Psoas muscle (tissue), 8 donors: ENCODE results near the gene OGFOD3. TPM values are rescaled to one million over a fixed set of nuclear protein-coding genes. Genes with fewer than 3 reads are reported as not detected.

Experiments used
- ATAC-seq, 4 donors: fragments of 200-7000 bp; cut with Tn5 transposase; one replicate each; pipeline ENCODE4 v1.9.1; 2020; ENCODE audit warnings: moderate library complexity in 3 of 4, mild to moderate bottlenecking in 2 of 4
- DNase-seq, 2 donors: peaks; one replicate each; pipeline ENCODE4 v3.0.0-alpha.2; 2020
- H3K27ac ChIP-seq: fragments of 200-600 bp; one replicate; pipeline ENCODE4 v1.8.0; 2022
- H3K27me3 ChIP-seq, 3 donors: fragments of 200-600 bp in 1 of 3; one replicate each; pipeline versions ENCODE4 v1.6.1 to v1.8.0; 2013 to 2022; ENCODE audit warnings: low read length in 2 of 3, mild to moderate bottlenecking in 2 of 3, moderate library complexity in 1 of 3; ENCODE audit not compliant: insufficient read depth in 3 of 3
- H3K36me3 ChIP-seq, 2 donors: fragments of 200-600 bp in 1 of 2; one replicate each; pipeline versions ENCODE4 v1.6.1 to v1.8.0; 2013 to 2022; ENCODE audit warnings: low read depth in 1 of 2, mild to moderate bottlenecking in 1 of 2, moderate library complexity in 1 of 2; ENCODE audit not compliant: insufficient read depth in 1 of 2
- H3K4me1 ChIP-seq: fragments of 200-600 bp; one replicate; pipeline ENCODE4 v1.8.0; 2022
- H3K4me3 ChIP-seq: fragments of 200-600 bp; one replicate; pipeline ENCODE4 v1.8.0; 2022; ENCODE audit warnings: mild to moderate bottlenecking
- H3K9me3 ChIP-seq: fragments of 200-600 bp; one replicate; pipeline ENCODE4 v1.8.0; 2022
- CTCF ChIP-seq: fragments of 200-600 bp; IDR thresholded peaks from one replicate; pipeline ENCODE4 v1.8.0; 2022; ENCODE audit warnings: antibody characterized with exemption
- WGBS, 3 donors: extraction: QIAGEN DNeasy Blood & Tissue Kit; methylation state at CpG; one replicate each; pipeline versions ENCODE4 v1.1.6 to v1.1.7; 2013; 5-methylcytosine and 5-hydroxymethylcytosine counted together
- intact Hi-C, 2 donors: fragments of 100-400 bp; cut with DNase I; formaldehyde crosslinking; loops; one replicate each; pipeline versions ENCODE4 v1.11.0 to v1.14.2; 2022
- polyA plus RNA-seq, 3 donors: library from polyadenylated mRNA; stranded (reverse); fragments of 200-250 nt; gene quantifications; one replicate each; pipeline ENCODE4 v1.2.3, GENCODE V29; 2013
- total RNA-seq, 4 donors: library from RNA; stranded (reverse); fragmentation: NEBNext Ultra II Directional in 2 of 4; extraction: Animal tissue kit (Norgen Biotek cat#: 25700) in 2 of 4; gene quantifications; one replicate each; pipeline versions ENCODE4 v1.2.1 to v1.2.4, GENCODE V29; 2021 to 2023
- donor health status: healthy with polysubstance abuse.
- donor health status: DM: no; HTN: no; CAD: no; lungs with moderate emphysema.
- donor health status: Bipolar disorder and iron deficiency.
- donor health status: healthy.
- donor health status: DM: yes; HTN: yes; CAD: no.
- donor health status: DM: no; HTN: no; CAD: no.
- donor health status: DM: no; HTN: no; CAD: no.
- donor health status: DM: yes; HTN: yes; CAD: no.

The OGFOD3 gene
- total and polyA plus RNA-seq, 7 donors: 15.5 to 30.4 (median 26.9) TPM

- Histone ChIP-seq H3K27ac (no peak within 1 kb of the TSS), H3K9me3 (no peaks in the 10 kb centered on the region), H3K36me3 (no peaks in the 10 kb centered on the region), H3K27me3 (peaks cover 3 to 23% (median 4%) of the 10 kb centered on the region in 3 donors), H3K4me1 (no peaks in the 10 kb centered on the region), H3K4me3 (peak within 1 kb of the TSS; percentile 7)
- intact Hi-C loops: loop anchor here in 1 of 2 donors (10.0 kb wide), 1 partner anchor 196 kb away; no protein-coding TSS in a partner anchor
- DNase-seq: no peak
- ATAC-seq: no peak
- WGBS, 3 donors: 56 to 65% (median 65%) methylated on average over 21 of the region's 21 CpGs
- TF ChIP-seq CTCF: no peak
Observed at GRCh38 chr17:82358465-82359350, 59.7 kb downstream of the OGFOD3 start, which contains the start of gene TEX19. TEX19 (plus strand) TSS chr17:82359247; CDS start chr17:82362151, 2,904 bp downstream.

- intact Hi-C loops: loop anchor here in 1 of 2 donors (10.0 kb wide), 1 partner anchor 197 kb away; no protein-coding TSS in a partner anchor
- Histone ChIP-seq H3K36me3 (no peaks in the 10 kb centered on the region), H3K4me1 (no peaks in the 10 kb centered on the region), H3K27ac (no peak overlapping the region), H3K27me3 (peaks cover 3 to 23% (median 4%) of the 10 kb centered on the region in 3 donors), H3K9me3 (no peaks in the 10 kb centered on the region), H3K4me3 (no peak overlapping the region)
- WGBS, 3 donors: 56 to 63% (median 63%) methylated on average over 2 of the region's 2 CpGs
- ATAC-seq (no peak), DNase-seq (no peak)
- no peak for TF ChIP-seq CTCF
Observed at GRCh38 chr17:82357394-82357793, 61.0 kb downstream of the OGFOD3 start.

- H3K9me3 ChIP-seq: no peaks in the 10 kb centered on the region
- peak in 3 of 4 donors; percentile 18 to 51 (median 34) for ATAC-seq
- no peaks in the 10 kb centered on the region for H3K4me1 ChIP-seq
- intact Hi-C loops: loop anchor here in 1 of 2 donors (10.0 kb wide), 1 partner anchor 198 kb away; no protein-coding TSS in a partner anchor
- TF ChIP-seq CTCF: no peak
- DNase-seq: no peak
- 17 to 35% (median 19%) methylated on average over 20 of the region's 20 CpGs for WGBS, 3 donors
- H3K27ac ChIP-seq: no peak overlapping the region
- no peak overlapping the region for H3K4me3 ChIP-seq
- H3K36me3 ChIP-seq: no peaks in the 10 kb centered on the region
- H3K27me3 ChIP-seq: peaks cover 3 to 23% (median 4%) of the 10 kb centered on the region in 3 donors
Observed at GRCh38 chr17:82356845-82357355, 61.5 kb downstream of the OGFOD3 start.

DNA sequence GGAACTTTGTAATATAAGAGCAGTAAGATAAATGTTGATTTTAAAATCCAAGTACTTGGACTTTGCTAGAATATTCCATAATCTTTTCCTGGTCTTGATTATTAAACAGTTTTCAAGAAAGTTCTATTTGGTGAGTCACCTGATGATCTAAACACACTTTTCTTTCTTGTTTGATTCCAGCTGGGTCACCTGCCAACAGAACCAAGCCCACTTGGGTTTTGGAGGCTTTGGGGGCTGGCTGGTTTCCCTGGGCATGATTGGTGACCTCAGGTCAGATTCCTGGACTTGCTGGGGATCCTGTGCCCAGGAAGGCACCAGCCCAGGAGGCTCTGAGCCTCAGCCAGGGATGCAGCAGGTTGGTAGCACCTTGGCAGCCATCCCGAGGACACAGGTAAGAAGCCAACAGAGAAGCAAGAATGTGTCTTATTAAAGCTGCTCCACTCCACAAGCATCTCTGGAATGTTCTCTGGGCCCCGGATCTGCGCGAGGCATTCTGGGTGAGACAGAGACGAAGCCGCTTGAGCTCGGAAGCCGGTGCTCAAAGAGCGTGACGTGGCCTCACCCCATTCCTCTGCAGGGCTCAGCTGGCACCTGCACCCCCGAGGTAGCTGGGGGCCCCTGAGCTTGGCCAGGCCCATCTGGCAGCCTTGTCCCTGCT lies 62.5 kb downstream of the OGFOD3 start:
- Histone ChIP-seq H3K4me1 (no peaks in the 10 kb centered on the region), H3K9me3 (no peaks in the 10 kb centered on the region), H3K36me3 (no peaks in the 10 kb centered on the region), H3K27me3 (peaks cover 3 to 23% (median 4%) of the 10 kb centered on the region in 3 donors), H3K4me3 (no peak overlapping the region), H3K27ac (no peak overlapping the region)
- ATAC-seq (no peak), DNase-seq (no peak)
- TF ChIP-seq CTCF: no peak
- intact Hi-C loops: loop anchor here (2.0 to 10.0 kb wide), 2 partner anchors 49 to 199 kb away; no protein-coding TSS in a partner anchor
- WGBS, 3 donors: 44 to 63% (median 50%) methylated on average over 11 of the region's 11 CpGs
